Fibroblast of gingiva (primary cell): ENCODE data around the gene BCORL1.

ENCODE experiments used
- DNase-seq: peaks from one replicate; pipeline ENCODE4 v3.0.0-alpha.2; 2011; ENCODE audit warnings: low read depth

BCORL1 gene

DNA sequence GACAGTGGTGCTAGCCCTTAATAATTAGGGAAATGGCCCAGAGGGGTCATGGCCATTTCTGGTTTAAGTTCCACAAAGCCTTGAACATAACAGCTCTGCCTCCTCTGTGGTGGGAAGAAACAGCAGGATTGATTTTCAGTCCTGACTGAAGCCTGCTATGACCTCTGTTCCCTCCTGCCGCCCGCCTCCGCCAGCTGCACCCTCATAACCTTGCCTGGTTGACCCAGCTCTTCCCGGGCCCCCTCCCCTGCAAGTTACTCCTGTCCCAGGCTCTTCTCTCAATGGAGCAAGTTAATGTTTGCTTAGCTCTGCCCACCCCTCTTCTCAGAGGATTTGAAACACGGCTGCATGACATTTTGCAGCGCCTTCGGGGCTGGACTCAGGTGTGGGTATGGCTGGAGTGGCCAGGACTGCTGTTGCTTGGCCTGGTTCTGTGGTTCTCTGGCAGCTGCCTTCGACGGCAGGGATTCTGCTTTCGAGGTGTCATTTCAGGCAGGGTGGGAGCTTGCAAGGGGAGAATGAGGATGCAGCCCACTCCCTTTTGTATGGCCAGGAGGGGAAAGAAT, 27.3 kb downstream of the BCORL1 start:
- DNase-seq = no peak

DNA sequence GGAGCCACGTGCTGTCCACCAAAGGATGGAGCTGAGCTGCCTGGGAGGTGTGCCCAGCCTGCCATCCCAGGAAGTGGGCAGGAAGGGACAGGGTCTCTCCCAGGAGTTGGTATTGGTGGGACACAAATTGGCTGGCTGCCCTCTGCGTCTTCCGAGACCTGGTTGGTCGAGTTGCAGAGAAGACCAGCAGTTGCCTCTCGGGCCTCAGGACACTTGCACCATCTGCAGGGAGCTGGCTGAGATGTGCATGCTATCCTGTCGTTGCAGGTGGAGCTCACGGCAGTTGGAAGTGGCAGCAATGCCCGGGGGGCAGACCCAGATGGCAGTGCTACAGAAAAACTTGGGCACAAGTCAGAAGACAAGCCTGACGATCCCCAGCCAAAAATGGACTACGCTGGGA, 30.2 kb downstream of the BCORL1 start:
- no peak for DNase-seq

DNA sequence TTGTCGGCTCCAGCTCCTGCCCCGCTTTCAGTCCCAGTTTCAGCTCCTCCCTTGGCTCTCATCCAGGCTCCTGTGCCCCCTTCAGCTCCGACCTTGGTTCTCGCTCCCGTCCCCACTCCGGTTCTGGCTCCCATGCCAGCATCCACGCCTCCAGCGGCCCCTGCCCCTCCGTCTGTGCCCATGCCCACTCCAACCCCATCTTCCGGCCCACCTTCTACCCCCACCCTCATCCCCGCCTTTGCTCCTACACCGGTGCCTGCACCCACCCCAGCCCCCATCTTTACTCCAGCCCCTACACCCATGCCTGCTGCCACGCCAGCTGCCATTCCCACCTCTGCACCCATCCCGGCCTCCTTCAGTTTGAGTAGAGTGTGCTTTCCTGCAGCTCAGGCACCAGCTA, 31.2 kb downstream of the BCORL1 start:
- no peak for DNase-seq

DNA sequence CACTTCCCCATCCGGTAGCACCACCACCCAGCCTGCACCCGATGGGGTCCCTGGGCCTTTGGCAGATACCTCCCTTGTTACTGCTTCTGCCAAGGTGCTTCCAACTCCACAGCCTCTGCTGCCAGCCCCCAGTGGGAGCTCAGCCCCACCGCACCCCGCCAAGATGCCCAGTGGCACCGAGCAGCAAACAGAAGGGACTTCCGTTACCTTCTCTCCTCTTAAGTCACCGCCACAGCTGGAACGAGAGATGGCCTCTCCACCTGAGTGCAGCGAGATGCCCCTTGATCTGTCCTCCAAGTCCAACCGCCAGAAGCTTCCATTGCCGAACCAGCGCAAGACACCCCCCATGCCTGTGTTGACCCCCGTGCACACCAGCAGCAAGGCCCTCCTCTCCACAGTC, 31.9 kb downstream of the BCORL1 start:
- DNase-seq = no peak

- DNase-seq = no peak
These were observed 32.3 kb downstream of the BCORL1 start for GRCh38 chrX:130014770-130015169.

DNA sequence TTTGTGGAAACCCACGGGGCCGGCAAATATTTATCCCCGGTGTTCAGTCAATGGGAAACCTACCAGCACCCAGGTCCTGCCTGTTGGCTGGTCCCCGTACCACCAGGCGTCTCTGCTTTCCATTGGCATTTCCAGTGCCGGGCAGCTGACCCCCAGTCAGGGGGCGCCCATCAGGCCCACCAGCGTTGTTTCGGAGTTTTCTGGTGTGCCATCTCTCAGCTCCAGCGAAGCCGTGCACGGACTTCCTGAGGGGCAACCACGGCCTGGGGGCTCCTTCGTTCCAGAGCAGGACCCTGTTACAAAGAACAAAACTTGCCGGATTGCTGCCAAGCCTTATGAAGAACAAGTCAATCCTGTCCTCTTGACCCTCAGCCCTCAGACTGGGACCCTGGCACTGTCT, 32.7 kb downstream of the BCORL1 start:
- no peak for DNase-seq

DNA sequence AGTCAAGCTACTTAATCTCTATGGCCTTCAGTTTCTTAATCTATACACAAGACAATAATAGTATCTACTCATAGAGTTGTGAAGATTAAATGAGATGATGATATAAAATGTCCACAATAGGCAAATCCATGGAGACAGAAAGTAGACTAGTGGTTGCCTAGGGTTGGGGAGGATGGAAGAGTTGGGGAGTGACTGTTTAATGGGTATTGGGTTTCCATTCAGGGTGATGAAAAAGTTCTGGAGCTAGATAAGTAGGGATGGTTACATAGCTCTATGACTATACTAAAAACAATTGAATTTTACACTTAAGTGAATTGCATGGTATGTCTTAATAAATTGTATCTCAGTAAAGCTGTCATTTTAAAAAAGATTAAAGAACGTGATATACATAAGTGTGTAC, 35.7 kb downstream of the BCORL1 start:
- DNase-seq = no peak

- no peak for DNase-seq
These were observed 38.4 kb downstream of the BCORL1 start for GRCh38 chrX:130020661-130021324.

GRCh38 chrX:130024127-130024526, 41.7 kb downstream of the BCORL1 start:
- DNase-seq = peak; percentile 54

DNA sequence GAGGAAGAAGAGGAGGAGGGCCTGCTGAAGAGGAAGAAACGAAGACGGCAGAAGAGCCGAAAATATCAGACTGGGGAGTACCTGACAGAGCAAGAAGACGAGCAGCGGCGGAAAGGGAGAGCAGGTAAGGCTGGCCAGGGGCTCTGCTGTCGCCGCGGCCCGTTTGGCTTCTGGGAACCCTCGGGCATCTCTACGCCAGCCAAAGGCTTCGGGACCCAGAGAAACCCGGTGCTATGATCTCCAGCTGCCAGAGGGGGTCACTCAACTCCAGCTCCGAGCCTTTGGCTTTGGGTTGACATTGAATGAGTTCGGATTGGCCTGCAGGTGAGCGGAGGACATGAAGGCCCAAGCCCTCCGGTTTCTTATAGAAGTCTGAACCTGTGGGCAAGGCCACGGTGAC, 42.8 kb downstream of the BCORL1 start:
- no peak for DNase-seq

- no peak for DNase-seq
These were observed 45.1 kb downstream of the BCORL1 start for GRCh38 chrX:130027569-130027968.

DNA sequence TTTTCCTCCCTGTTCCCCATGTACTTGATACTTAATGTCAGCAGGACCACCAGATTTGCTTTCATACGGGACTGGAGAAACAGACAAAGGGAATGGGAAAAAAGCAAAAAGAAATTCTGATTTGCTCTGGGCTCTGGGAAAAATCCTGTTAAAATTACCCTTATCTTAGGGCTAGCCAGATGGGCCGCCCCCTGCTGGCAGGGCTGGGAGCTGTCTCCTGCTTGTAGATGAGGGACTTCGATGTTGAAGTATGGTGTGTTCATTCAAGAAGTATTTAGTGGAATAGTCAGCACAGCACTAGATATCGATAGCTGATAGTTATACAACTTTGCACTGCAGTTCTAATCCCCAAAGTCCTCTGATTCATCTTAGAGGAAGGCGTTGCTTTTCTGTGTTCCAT, 45.8 kb downstream of the BCORL1 start:
- peak; percentile 29 for DNase-seq

DNA sequence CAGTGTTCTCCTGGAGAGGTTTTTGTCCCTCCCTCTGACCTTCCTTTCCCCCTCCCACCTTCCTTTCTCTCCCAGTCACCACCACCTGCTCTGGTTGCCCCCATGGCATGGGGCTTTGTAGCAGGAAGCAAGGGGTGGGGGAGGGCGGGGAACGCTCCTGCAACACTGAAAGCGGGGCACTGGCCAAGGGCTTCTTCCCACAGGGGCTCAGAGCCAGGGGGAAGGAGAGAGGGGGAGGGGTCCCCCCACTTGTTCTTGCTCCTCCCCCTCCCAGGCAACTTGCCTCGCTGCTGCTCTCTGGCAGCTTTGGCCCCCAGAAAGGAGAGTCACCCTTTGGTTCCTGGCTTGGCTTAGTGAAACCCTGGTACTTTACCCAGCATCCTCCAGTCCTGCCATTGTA, 48.4 kb downstream of the BCORL1 start:
- DNase-seq = no peak

- no peak for DNase-seq
These were observed 50.1 kb downstream of the BCORL1 start for GRCh38 chrX:130032552-130032951.

DNA sequence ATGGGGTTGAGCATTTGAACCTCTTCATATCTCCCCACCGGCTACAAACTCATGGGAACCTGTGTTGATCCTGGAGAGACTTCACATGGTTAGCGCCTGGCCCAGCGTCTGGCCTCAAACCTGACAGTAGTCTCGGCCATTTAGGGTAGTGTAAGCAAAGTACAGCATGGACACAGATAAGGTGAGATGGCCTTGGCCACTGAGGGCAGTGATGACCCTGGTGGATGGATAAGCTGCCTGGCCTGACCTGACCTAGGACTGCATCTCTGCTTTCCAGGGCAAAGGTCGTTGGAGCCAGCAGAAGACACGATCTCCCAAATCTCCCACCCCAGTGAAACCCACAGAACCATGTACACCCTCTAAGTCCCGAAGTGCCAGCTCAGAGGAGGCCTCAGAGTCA, 51.7 kb downstream of the BCORL1 start:
- DNase-seq = no peak

- DNase-seq = no peak
These were observed 57.4 kb downstream of the BCORL1 start for GRCh38 chrX:130039847-130040246.

- DNase-seq = no peak
These were observed 65.0 kb downstream of the BCORL1 start for GRCh38 chrX:130047416-130047815.

- DNase-seq = no peak
These were observed 66.3 kb downstream of the BCORL1 start for GRCh38 chrX:130048686-130049222.

DNA sequence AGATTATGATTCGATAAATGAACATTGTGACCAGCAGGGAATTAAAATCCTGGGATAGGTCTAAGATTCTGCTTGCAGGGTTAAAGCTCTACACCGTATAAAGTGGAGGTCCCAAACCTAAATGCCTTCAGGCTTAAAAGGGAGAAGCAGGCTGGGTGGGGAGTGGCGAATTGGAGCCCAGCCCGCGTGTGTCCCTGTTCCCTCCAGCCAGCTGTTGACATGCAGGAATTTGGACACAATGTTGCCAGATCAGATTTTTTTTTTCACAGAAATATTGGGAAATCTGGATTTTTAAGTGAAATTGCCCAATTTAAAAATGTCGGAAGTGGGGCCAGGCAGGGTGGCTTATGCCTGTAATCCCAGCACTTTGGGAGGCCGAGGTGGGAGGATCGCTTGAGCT, 67.4 kb downstream of the BCORL1 start:
- peak; percentile 18 for DNase-seq

DNA sequence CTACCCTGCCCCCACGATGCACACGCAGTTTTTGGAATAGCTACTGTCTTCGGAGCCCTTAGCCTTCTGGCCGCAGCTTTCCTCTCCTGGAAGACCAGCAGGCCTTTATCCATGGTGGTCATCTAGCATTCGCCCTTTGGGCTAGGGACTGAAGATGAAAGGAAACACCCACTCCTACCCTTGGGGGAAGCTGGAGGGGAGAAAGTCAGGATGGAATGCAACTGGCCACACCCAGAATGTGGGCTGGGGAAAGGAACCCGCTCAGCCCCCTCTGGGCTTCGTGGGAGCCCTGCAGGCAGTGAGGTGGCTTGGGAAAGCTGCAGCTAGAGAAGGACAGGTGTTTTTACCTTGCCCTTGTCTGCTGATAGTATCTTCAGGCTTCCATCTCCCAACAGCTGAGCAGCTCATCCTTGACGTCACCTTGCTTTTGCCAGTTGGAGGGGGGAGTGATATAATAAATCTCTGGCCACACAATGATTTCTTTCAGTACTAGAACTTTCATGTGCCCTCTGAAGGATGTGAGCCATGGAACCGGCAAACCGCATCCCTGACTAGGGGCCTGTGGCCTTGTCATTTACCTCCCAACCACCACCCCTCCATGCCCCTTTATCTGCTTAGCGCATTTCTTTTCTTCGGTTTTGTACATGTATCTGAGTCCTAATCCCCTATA, 68.9 kb downstream of the BCORL1 start:
- no peak for DNase-seq

DNA sequence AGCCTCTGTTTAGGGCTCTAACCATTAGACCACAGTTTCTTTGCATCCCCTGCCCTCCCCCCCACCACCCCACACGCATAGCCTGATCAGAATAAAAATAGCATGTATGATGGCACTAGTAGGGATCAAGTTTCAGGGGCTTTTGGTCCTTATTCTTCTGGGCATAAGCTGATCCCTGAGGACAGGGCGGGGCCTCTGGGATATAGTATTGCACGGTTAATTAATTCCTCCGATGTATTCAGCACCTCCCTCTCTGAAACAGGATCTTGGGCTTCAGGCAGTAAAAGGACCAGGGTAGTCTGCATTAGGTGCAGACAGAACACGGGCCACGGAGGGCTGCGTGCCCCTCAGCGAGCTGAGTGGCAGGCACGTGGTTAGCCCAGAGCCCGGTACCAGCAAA, 70.8 kb downstream of the BCORL1 start:
- DNase-seq = no peak

DNA sequence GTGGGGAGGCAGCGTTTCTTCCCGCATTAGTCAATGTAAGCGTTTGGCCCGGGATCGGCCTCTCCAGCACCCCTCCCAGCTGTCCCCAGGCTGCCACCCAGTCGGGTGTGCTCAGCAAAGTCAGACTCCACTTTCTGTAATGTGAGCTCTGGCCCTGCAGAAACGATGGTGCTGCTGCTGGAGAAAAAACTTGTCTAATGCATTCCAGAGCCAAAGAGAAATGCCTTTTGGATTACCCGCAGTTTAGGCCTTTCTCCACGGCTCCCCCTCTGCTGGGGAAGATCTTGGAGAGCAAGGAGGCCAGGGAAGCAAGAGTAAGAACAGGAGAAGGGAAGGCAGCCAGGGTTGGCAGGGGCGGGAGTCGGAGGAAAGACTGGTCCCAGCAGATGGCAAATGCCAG, 72.7 kb downstream of the BCORL1 start:
- DNase-seq = peak; percentile 62

DNA sequence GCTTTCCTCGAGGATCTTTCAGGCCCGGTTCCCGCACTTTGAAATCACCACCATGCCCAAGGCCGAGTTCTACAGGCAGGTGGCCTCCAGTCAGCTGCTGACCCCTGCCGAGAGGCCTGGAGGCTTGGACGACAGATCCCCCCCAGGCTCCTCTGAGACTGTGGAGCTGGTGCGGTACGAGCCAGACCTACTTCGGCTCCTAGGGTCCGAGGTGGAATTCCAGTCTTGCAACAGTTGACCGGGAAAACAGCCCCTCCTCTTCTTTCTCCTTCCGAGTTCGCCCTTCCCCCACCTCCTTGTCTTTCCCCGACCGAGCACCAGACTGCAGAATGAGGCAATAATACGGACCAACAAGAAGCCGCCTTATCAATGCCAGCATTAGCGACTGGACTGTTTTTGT, 73.5 kb downstream of the BCORL1 start:
- no peak for DNase-seq

DNA sequence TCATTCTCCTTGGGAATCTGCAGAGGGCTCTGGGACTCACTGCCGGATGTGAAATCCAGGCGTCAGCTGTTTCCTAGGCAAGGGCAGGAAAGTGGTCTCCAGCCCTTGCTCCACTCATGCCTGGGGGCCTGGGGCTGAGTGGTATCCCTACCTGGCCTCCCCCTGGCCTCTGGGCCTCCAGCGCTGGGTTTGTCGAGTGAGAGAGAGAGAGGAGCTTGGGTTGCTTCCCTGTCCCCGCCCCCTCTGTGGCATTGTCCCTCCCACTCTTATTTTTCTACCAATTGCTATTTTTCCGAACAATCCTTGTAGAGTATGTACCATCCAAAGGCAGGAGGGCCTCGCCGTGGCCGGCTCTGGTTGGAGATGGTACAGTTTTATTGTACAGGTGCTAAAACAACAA, 74.8 kb downstream of the BCORL1 start:
- DNase-seq = no peak
